Left colon (tissue), 2 donors: ENCODE results near the gene WDR1. TPM values are rescaled to one million over a fixed set of nuclear protein-coding genes. Genes with fewer than 3 reads are reported as not detected.

Source experiments
- ATAC-seq: fragments of 200-7000 bp; cut with Tn5 transposase; one replicate; pipeline ENCODE4 v1.9.1; 2020; ENCODE audit warnings: mild to moderate bottlenecking, moderate library complexity
- DNase-seq, 2 donors: peaks; one replicate each; pipeline ENCODE4 v3.0.0-alpha.2; 2020
- intact Hi-C, 2 donors: fragments of 100-400 bp; cut with DNase I in 1 of 2; cut with micrococcal nuclease in 1 of 2; formaldehyde crosslinking; loops; one replicate each; pipeline versions ENCODE4 v1.11.2 to v1.14.0; 2022; cut with DNase I, micrococcal nuclease
- microRNA-seq, 2 donors: library from miRNA; unstranded; fragments of <30 nt; microRNA quantifications; one replicate each; pipeline versions ENCODE4 v1.1.0 to v1.2.0, GENCODE V29; 2020
- total RNA-seq, 2 donors: library from RNA; stranded (reverse); fragmentation: NEBNext Ultra II Directional; extraction: Animal tissue kit (Norgen Biotek cat#: 25700); gene quantifications; one replicate each; pipeline ENCODE4 v1.2.1, GENCODE V29; 2021
- donor health status: DM: no; HTN: no; CAD: no.
- donor health status: DM: yes; HTN: yes; CAD: no.

WDR1 gene
- total RNA-seq, 2 donors from 2014 or later = 448 to 457 TPM

DNA sequence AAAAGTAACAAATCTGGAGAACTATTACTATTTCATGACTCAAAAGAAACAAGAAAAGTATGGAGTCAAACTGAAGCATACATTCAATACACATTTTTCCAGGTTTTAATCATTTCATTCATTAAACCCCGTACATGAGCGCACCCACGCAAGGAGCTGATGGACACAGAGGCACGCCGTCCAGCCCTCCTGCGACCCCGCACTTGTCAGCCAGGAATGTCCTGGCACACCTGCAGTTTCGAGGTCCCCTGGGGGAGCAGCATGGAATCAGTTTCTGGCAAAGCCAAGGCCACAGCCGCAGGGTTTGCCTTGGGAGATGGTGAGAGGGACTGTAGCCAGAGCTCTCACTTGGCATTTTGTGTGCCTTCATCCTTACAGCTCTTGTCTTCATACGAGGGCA lies 82.5 kb downstream of the WDR1 start:
- DNase-seq = no peak
- ATAC-seq = no peak
- intact Hi-C loops = no loop called here

DNA sequence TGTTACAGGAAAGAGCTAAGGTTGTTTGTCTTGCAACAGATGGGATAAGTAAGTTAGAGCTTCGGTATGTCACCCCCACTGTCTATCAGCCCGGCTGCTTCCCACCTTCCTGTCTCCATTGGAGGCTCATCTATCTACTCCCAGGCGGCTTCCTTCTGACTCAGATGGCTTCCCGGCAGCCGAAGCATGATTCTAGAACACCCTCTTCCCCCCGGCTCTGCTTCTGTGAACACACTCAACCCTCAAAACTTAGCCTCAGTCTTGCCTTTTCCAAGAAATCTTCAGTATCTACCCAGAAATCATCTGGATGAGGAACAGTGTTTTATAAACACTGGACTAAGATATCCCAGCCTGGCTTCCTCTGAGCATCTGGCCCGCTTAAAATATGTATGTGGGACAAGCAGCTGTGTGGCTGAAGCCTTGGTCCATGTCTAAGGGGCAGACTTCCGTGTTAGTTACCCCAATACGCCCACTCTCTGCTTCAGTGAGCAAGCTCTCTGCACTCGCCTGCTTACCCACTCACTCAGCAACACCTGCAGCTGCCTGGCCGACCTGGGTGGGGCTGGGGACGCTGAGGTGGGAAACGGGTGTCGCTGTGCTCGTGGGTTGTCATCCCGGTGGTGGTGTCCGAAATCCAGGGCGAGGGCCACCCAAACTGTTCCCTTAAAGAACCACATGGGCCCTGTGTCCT lies 83.3 kb downstream of the WDR1 start:
- ATAC-seq (no peak), DNase-seq (peak in 1 of 2 donors; percentile 40)
- intact Hi-C loops = no loop called here

DNA sequence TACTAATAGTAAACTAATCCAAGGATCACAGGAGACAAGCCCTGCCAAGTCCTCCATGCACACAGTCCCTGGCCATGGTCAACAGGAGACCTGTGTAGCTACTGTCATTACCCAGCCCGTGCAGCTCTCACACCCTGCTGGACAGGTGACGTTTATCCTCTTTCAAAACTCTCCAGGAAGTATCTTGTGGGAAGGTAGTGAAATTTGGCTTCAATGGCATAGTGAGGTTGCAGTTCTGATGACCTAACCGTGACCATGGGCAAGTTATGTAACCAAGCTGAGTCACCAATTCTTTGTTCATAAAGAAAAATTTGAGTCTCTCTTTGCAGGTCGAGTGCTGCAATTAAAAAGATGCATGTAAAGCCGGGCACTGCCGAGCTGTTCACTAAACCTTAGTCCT lies 84.0 kb downstream of the WDR1 start:
- intact Hi-C loops = no loop called here
- ATAC-seq (peak; percentile 37), DNase-seq (no peak)

DNA sequence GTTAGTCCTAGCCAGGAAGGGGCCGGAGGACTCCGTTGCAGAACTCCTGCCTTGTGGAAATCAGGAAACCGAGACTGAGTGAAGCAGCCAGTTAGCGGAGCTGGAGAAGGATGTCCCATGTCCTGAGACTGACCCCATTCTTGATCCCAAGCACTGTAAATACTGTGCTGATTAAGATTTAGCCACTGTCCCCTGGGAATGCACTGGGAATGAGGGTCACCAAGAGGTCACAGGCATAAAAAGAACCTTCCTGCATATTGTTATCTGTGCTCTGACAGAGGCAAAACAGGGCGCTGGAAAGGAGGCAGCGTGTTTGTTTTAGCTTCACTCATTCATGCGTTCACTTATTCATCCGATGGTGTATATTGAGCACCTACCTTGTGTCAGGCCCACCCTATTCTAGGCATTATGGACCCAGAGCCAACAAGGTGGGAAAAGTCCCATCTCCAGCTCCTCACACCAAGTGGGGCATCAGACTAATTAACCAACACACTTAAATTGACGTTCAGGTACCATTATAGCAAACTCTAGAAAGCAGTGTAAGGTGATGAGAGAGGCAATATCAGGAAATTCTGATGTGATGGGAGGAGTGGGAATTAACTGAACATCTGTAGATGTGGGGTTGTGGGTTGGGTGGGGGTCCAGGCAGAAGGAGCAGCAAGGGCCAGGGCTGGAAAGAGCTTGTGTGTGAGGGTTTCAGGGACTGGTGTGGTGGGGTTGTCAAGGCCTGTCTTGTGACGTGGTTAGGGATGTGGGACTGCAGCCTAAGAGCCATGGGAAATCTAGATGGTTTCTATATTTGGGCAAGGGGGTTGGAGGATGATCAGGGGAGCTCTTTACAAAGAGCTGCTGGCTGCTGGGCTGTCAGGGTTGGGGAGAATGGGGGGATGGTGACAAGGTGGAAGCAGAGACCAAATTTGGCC lies 84.7 kb downstream of the WDR1 start:
- intact Hi-C loops = no loop called here
- ATAC-seq = no peak
- no peak for DNase-seq

DNA sequence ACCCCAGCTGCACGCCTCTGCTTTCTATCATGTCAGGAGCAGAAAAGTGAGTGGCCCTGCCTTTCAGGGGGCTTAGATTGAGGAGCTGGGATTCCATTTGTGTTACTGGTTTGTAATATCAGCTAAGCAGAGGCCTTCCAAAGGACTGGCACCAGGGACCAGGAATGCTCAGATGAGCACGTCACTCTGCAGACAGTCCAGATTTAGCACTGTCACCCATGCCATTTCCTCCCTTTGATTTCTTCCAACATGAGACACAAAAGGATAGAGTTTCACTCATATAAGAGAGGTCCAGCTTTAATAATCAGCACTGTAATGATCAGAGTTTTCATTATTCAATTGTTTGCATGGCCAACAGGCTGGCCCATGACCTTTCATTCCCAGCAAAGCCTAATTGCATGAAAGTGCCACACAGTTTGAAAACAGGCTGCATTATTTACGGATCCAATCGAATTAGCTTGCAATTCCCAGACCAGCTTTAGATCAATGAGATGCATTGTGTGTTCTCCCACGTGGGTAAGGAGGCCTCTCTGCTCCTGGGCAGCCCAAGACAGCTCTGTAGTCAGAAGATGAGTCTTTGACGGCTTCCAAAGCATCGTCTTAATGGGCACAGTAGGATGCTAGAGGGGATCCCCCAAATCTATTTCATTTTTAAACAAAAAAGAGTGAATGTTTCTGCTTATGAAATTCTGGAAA lies 85.5 kb downstream of the WDR1 start:
- DNase-seq = no peak
- intact Hi-C loops = no loop called here
- ATAC-seq = no peak

DNA sequence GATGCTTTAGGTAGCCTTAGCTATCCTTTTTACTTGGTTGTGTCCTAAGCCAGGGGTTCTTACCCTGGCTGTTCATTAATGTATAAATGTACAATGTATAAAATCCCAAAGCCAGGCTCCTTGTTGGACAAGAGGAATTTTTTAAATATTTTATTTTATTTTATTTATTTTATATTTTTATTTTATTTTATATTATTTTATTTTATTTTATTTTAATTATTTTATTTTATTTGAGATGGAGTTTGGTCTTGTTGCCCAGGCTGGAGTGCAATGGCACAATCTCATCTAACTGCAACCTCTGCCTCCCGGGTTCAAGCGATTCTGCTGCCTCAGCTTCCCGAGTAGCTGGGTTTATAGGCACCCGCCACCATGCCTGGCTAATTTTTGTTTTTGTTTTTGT lies 87.2 kb downstream of the WDR1 start:
- DNase-seq = no peak
- ATAC-seq = no peak
- intact Hi-C loops = no loop called here

DNA sequence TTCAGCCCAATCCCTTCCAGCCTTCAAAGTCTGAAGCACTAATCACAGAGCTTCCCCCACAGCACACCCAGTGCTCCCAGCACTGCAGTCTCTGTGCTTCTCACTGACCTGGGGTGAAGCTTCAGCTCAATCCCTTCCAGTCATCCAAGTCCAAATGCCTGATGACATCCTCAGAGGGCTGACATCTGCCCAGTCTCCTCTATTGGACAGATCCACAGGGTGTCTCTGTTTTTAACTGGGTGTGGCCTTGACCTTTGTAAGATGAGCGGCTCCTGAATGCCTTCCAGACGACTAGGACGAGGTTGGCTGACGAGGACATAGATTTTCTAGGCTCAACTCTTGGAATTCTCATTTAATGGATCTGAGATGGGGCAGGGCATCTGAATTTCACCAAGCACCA lies 87.7 kb downstream of the WDR1 start:
- ATAC-seq = peak; percentile 51
- intact Hi-C loops = no loop called here

DNA sequence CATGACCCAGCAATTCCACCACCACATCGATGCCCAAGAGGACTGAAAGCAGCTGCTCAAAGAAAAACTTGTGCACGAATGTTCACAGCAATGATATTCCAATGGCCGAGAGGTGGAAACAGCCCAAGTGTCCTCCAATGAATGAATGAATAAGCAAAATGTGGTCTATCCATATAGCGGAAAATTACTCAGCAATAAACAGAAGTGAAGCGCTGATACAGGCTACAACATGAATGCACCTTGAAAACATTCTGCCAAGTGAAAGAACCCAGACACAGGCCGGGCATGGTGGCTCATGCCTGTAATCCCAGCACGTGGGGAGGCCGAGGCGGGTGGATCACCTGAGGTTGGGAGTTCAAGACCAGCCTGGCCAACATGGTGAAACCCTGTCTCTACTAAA lies 90.1 kb downstream of the WDR1 start:
- DNase-seq (no peak), ATAC-seq (no peak)
- intact Hi-C loops = no loop called here

More for the DNA sequence above, 87.7 kb downstream of the WDR1 start:
- DNase-seq = no peak

DNA sequence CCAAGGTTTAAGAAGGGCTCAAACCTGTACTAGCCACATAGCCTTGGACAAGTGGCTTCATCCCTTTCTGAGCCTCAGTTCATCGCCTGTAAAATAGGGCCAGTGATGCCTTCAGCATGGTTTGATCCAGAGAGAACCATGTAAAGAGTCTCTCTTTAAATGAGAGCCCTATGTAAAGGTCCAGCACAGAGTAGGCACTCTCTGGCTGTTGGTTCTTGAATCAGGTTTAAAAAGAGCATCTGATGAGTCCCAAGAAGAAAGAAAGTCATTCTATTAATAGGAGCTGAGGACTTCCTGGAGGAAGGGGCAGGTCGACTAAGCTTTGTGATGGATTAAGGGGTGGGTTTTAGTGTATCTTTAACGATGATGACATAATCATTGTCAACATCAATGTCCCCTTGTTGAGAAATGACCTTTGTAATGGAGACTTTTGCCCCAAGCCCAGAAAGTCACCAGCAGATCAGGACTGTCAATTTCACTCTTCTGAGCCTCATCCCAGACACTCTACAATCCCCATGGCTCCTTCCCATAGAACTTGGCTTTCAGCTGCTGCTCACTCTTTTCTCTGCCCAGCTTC lies 91.3 kb downstream of the WDR1 start:
- ATAC-seq (no peak), DNase-seq (no peak)
- intact Hi-C loops = no loop called here

Small RNA genes within 50 kb of the gene (microRNA-seq; reads per million reads assigned to microRNA genes)
- gene MIR3138 = 1.1 to 5.4 reads per million in 2 donors

Other genes starting within 250 kb of the WDR1 start
- gene SLC2A9, start 95.3 kb downstream of the WDR1 start, total RNA-seq = 1 to 10 TPM; 5.1 to 5.2 TPM